LNCAP (cell line): ENCODE measurements around the gene CAMTA1.

Experiments used
- CTCF ChIP-seq: fragments of 450-650 bp; IDR thresholded peaks from 2 replicates; pipeline ENCODE4 v1.5.1; 2017; ENCODE audit warnings: mild to moderate bottlenecking

The CAMTA1 gene

GRCh38 chr1:6941786-6942185, 156.5 kb downstream of the CAMTA1 start:
- TF ChIP-seq CTCF = no peak

- TF ChIP-seq CTCF = no peak
Observed at GRCh38 chr1:6942990-6943389, 157.7 kb downstream of the CAMTA1 start.

- TF ChIP-seq CTCF = no peak
Observed at GRCh38 chr1:6944434-6944833, 159.2 kb downstream of the CAMTA1 start.

- no peak for TF ChIP-seq CTCF
Observed at GRCh38 chr1:6947952-6948351, 162.7 kb downstream of the CAMTA1 start.

- TF ChIP-seq CTCF = no peak
Observed at GRCh38 chr1:6948416-6948815, 163.2 kb downstream of the CAMTA1 start.

- no peak for TF ChIP-seq CTCF
Observed at GRCh38 chr1:6948861-6949260, 163.6 kb downstream of the CAMTA1 start.

- TF ChIP-seq CTCF = no peak
Observed at GRCh38 chr1:6950001-6950765, 164.9 kb downstream of the CAMTA1 start.

GRCh38 chr1:6951536-6951935, 166.3 kb downstream of the CAMTA1 start:
- TF ChIP-seq CTCF = no peak
